Measurements from ENCODE around the gene ZBTB40.

Gene ZBTB40

GRCh38 chr1:22503721-22504410 lies 52.2 kb downstream of the ZBTB40 start:
- DNase-seq (ENCODE audit: low read depth), result no peak

GRCh38 chr1:22506130-22506692 lies 54.6 kb downstream of the ZBTB40 start:
- no peak for DNase-seq (ENCODE audit: low read depth)

- DNase-seq (ENCODE audit: low read depth), result no peak
Observed at GRCh38 chr1:22507587-22507986, 55.9 kb downstream of the ZBTB40 start.

- no peak for DNase-seq (ENCODE audit: low read depth)
Observed at GRCh38 chr1:22508329-22508728, 56.7 kb downstream of the ZBTB40 start.

GRCh38 chr1:22508991-22509390 lies 57.3 kb downstream of the ZBTB40 start:
- DNase-seq (ENCODE audit: low read depth), result no peak

GRCh38 chr1:22509815-22510214 lies 58.2 kb downstream of the ZBTB40 start:
- no peak for DNase-seq (ENCODE audit: low read depth)

GRCh38 chr1:22512873-22513272 lies 61.2 kb downstream of the ZBTB40 start:
- DNase-seq (ENCODE audit: low read depth), result no peak

- no peak for DNase-seq (ENCODE audit: low read depth)
Observed at GRCh38 chr1:22516906-22517571, 65.4 kb downstream of the ZBTB40 start.

GRCh38 chr1:22517956-22518355 lies 66.3 kb downstream of the ZBTB40 start:
- peak; percentile 61 for DNase-seq (ENCODE audit: low read depth)

- DNase-seq (ENCODE audit: low read depth), result no peak
Observed at GRCh38 chr1:22518379-22518778, 66.7 kb downstream of the ZBTB40 start.

- DNase-seq (ENCODE audit: low read depth), result no peak
Observed at GRCh38 chr1:22520871-22521270, 69.2 kb downstream of the ZBTB40 start.

GRCh38 chr1:22521692-22522091 lies 70.0 kb downstream of the ZBTB40 start:
- DNase-seq (ENCODE audit: low read depth), result no peak

- DNase-seq (ENCODE audit: low read depth), result no peak
Observed at GRCh38 chr1:22522221-22522743, 70.6 kb downstream of the ZBTB40 start.

GRCh38 chr1:22524481-22524880 lies 72.8 kb downstream of the ZBTB40 start:
- no peak for DNase-seq (ENCODE audit: low read depth)

GRCh38 chr1:22525211-22525610 lies 73.6 kb downstream of the ZBTB40 start:
- DNase-seq (ENCODE audit: low read depth), result no peak

GRCh38 chr1:22525646-22526045 lies 74.0 kb downstream of the ZBTB40 start:
- DNase-seq (ENCODE audit: low read depth), result no peak

- DNase-seq (ENCODE audit: low read depth), result no peak
Observed at GRCh38 chr1:22526098-22526497, 74.4 kb downstream of the ZBTB40 start.

GRCh38 chr1:22526677-22527076 lies 75.0 kb downstream of the ZBTB40 start:
- DNase-seq (ENCODE audit: low read depth), result no peak

- no peak for DNase-seq (ENCODE audit: low read depth)
Observed at GRCh38 chr1:22527122-22527521, 75.5 kb downstream of the ZBTB40 start.

GRCh38 chr1:22527555-22528296 lies 76.1 kb downstream of the ZBTB40 start:
- DNase-seq (ENCODE audit: low read depth), result no peak

GRCh38 chr1:22528451-22528850 lies 76.8 kb downstream of the ZBTB40 start:
- no peak for DNase-seq (ENCODE audit: low read depth)

- no peak for DNase-seq (ENCODE audit: low read depth)
Observed at GRCh38 chr1:22529901-22530621, 78.4 kb downstream of the ZBTB40 start.

Data from non-pigmented ciliary epithelial cell (primary cell).